OCI-LY1 (cell line): ENCODE measurements around the gene ARFGEF3.

Experiments used
- CTCF ChIP-seq: fragments of 200-600 bp; sonication (generic), shearing (Covaris generic); IDR thresholded peaks from 2 replicates; pipeline ENCODE4 v1.5.1; 2017; ENCODE audit warnings: mild to moderate bottlenecking, antibody characterized with exemption, low read length, moderate library complexity, mixed read lengths
- EZH2 ChIP-seq: fragments of 200-600 bp; sonication (generic), shearing (Covaris generic); IDR thresholded peaks from 2 replicates; pipeline ENCODE4 v1.8.0; 2017; ENCODE audit warnings: borderline replicate concordance, mixed run types, mild to moderate bottlenecking, antibody characterized with exemption, low read length, moderate library complexity, mixed read lengths

GRCh38 chr6:138119976-138120375, 41.8 kb upstream of the ARFGEF3 start:
- TF ChIP-seq EZH2 (no peak), CTCF (no peak)
